Measurements from ENCODE around the gene ST8SIA5. TPM values are rescaled to one million over a fixed set of nuclear protein-coding genes. Genes with fewer than 3 reads are reported as not detected.

ST8SIA5 gene
- total RNA-seq, 1 donor from 2014 or later, result 0.56 TPM

DNA sequence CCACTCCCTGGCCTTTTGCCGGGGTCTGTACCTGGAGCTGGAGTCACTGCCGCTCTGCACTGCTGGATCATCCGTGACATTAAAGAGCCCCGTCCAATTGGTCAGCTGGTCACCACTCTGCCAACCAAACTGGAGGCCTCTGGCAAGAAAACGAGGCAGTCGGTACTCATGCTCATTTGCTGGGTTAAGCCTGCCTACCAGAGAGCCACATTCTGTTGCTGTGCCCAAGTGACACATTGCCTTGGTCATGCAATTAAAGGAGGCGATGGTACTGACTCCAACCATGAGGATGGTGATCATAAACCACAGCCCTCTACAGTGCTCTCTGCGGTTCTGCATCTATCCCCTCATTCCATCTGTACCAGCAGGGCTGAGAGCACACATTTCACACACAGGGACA is 35.5 kb downstream of the ST8SIA5 start:
- no peak overlapping the region for H3K27ac Mint-ChIP-seq (ENCODE audit: unreplicated experiment)
- peaks cover 2% of the 10 kb centered on the region for H3K27me3 Mint-ChIP-seq (ENCODE audit: unreplicated experiment)
- no peaks in the 10 kb centered on the region for H3K4me1 Mint-ChIP-seq (ENCODE audit: low read depth, unreplicated experiment)
- no peak overlapping the region for H3K4me3 Mint-ChIP-seq (ENCODE audit: unreplicated experiment)
- TF ChIP-seq, protein P1, sequence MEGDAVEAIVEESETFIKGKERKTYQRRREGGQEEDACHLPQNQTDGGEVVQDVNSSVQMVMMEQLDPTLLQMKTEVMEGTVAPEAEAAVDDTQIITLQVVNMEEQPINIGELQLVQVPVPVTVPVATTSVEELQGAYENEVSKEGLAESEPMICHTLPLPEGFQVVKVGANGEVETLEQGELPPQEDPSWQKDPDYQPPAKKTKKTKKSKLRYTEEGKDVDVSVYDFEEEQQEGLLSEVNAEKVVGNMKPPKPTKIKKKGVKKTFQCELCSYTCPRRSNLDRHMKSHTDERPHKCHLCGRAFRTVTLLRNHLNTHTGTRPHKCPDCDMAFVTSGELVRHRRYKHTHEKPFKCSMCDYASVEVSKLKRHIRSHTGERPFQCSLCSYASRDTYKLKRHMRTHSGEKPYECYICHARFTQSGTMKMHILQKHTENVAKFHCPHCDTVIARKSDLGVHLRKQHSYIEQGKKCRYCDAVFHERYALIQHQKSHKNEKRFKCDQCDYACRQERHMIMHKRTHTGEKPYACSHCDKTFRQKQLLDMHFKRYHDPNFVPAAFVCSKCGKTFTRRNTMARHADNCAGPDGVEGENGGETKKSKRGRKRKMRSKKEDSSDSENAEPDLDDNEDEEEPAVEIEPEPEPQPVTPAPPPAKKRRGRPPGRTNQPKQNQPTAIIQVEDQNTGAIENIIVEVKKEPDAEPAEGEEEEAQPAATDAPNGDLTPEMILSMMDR (IDR thresholded peaks at IDR 0.05; ENCODE audit: partially characterized antibody, unreplicated experiment), result no peak
- no peaks in the 10 kb centered on the region for H3K36me3 Mint-ChIP-seq (ENCODE audit: unreplicated experiment)
- no peak for DNase-seq
- H3K9me3 Mint-ChIP-seq (ENCODE audit: unreplicated experiment), result peaks cover 2% of the 10 kb centered on the region

DNA sequence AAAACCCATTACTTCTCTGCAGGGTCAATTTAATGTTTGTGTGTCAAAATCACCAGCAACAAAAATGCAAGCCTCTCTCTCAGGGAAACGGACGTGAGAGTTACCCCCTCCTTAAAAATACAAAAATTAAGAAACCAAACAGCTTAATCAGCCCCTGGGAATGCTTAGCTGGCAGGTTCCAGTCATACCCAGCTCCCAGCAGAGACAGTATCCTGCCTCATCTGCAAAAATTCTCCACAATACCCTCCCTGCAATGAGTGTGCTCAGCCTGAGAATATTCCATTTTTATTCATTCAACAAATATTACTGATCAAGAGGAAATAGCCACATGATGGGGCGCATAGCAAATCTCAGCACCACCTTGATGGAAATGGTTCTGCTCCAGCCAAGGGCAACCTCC is 36.3 kb downstream of the ST8SIA5 start:
- Mint-ChIP-seq H3K4me1 (ENCODE audit: low read depth, unreplicated experiment) (no peaks in the 10 kb centered on the region), H3K4me3 (ENCODE audit: unreplicated experiment) (no peak overlapping the region), H3K36me3 (ENCODE audit: unreplicated experiment) (no peaks in the 10 kb centered on the region), H3K27me3 (ENCODE audit: unreplicated experiment) (peaks cover 2% of the 10 kb centered on the region), H3K9me3 (ENCODE audit: unreplicated experiment) (peaks cover 2% of the 10 kb centered on the region), H3K27ac (ENCODE audit: unreplicated experiment) (no peak overlapping the region)
- DNase-seq, result no peak
- TF ChIP-seq, protein P1 (IDR thresholded peaks at IDR 0.05; ENCODE audit: partially characterized antibody, unreplicated experiment), result no peak

DNA sequence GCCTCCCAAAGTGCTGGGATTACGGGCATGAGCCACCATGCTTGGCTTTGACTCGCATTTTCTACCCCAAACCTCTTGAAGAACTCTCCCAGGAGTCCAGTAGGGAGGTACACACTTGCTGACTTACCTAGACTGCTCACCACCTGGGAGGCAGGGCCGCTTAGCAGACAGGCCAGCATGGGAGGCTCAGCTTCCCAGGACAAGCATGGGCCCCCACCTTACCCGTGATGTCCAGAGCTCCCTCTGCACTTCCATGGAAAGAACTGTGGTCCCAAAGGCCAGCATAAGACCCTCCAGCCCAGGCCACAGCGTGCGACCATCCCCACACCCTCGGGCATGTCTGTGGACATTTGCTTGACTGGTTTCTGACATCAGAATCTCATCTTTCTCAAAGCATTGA is 36.8 kb downstream of the ST8SIA5 start:
- H3K4me3 Mint-ChIP-seq (ENCODE audit: unreplicated experiment), result no peak overlapping the region
- no peaks in the 10 kb centered on the region for H3K4me1 Mint-ChIP-seq (ENCODE audit: low read depth, unreplicated experiment)
- H3K27me3 Mint-ChIP-seq (ENCODE audit: unreplicated experiment), result peaks cover 2% of the 10 kb centered on the region
- H3K27ac Mint-ChIP-seq (ENCODE audit: unreplicated experiment), result no peak overlapping the region
- H3K9me3 Mint-ChIP-seq (ENCODE audit: unreplicated experiment), result peaks cover 2% of the 10 kb centered on the region
- TF ChIP-seq, protein P1 (IDR thresholded peaks at IDR 0.05; ENCODE audit: partially characterized antibody, unreplicated experiment), result no peak
- no peak for DNase-seq
- H3K36me3 Mint-ChIP-seq (ENCODE audit: unreplicated experiment), result no peaks in the 10 kb centered on the region

DNA sequence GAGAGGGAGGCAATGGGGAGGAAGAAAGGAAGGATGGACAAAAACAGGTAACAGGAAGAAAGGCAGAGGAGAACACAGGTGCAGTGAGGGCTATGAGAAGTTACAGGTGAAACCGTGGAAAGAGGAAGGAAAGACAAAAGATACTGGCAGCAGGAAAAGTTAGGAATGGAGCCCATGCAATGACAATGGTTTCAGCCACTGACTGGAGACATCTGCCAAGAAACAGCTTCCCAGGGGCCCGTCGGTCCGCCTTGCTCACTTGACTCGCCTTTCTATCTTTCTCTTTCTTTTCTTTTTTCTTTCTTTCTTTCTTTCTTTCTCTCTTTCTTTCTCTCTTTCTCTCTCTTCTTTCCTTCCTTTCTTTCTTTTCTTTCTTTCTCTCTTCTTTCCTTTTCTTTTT is 37.5 kb downstream of the ST8SIA5 start:
- H3K4me1 Mint-ChIP-seq (ENCODE audit: low read depth, unreplicated experiment), result no peaks in the 10 kb centered on the region
- no peak for DNase-seq
- H3K27me3 Mint-ChIP-seq (ENCODE audit: unreplicated experiment), result peaks cover 2% of the 10 kb centered on the region
- peaks cover 2% of the 10 kb centered on the region for H3K9me3 Mint-ChIP-seq (ENCODE audit: unreplicated experiment)
- H3K4me3 Mint-ChIP-seq (ENCODE audit: unreplicated experiment), result no peak overlapping the region
- H3K36me3 Mint-ChIP-seq (ENCODE audit: unreplicated experiment), result no peaks in the 10 kb centered on the region
- no peak overlapping the region for H3K27ac Mint-ChIP-seq (ENCODE audit: unreplicated experiment)
- TF ChIP-seq, protein P1 (IDR thresholded peaks at IDR 0.05; ENCODE audit: partially characterized antibody, unreplicated experiment), result no peak

- H3K4me3 Mint-ChIP-seq (ENCODE audit: unreplicated experiment), result no peak overlapping the region
- H3K9me3 Mint-ChIP-seq (ENCODE audit: unreplicated experiment), result peaks cover 2% of the 10 kb centered on the region
- TF ChIP-seq, protein P1 (IDR thresholded peaks at IDR 0.05; ENCODE audit: partially characterized antibody, unreplicated experiment), result no peak
- H3K4me1 Mint-ChIP-seq (ENCODE audit: low read depth, unreplicated experiment), result no peaks in the 10 kb centered on the region
- H3K27me3 Mint-ChIP-seq (ENCODE audit: unreplicated experiment), result peaks cover 2% of the 10 kb centered on the region
- no peaks in the 10 kb centered on the region for H3K36me3 Mint-ChIP-seq (ENCODE audit: unreplicated experiment)
- no peak overlapping the region for H3K27ac Mint-ChIP-seq (ENCODE audit: unreplicated experiment)
- DNase-seq, result no peak
These were observed 38.1 kb downstream of the ST8SIA5 start for GRCh38 chr18:46718501-46719341.

All from glutamatergic neuron (in vitro differentiated cells).